ENCODE data around the gene ACMSD. TPM values are rescaled to one million over a fixed set of nuclear protein-coding genes. Genes with fewer than 3 reads are reported as not detected.

The ACMSD gene
- total and polyA plus RNA-seq, 2 of the 13 experiments (the other 11 are each of a cell fraction or from before 2014, with no cell fraction given) = not detected

GRCh38 chr2:134905168-134905567 is 66.8 kb downstream of the ACMSD start (continued):
- TF ChIP-seq AHDC1 (CRISPR knock-in tag; IDR thresholded peaks at IDR 0.05; ENCODE audit: borderline replicate concordance) (no peak), FIP1L1 (IDR thresholded peaks at IDR 0.05; ENCODE audit: borderline replicate concordance, insufficient read depth, low read depth, low read length) (no peak), ZNF124 (CRISPR knock-in tag; IDR thresholded peaks at IDR 0.05) (no peak), SMARCC2 (IDR thresholded peaks at IDR 0.05) (no peak), ARID2 (CRISPR knock-in tag; IDR thresholded peaks at IDR 0.05; ENCODE audit: borderline replicate concordance) (no peak), ZNF589 (CRISPR knock-in tag; conservative IDR thresholded peaks at IDR 0.05) (no peak), ZFP90 (CRISPR knock-in tag; IDR thresholded peaks at IDR 0.05; ENCODE audit: borderline replicate concordance) (no peak), ZNF562 (CRISPR knock-in tag; IDR thresholded peaks at IDR 0.05; ENCODE audit: borderline replicate concordance) (no peak), ZNF792 (CRISPR knock-in tag; IDR thresholded peaks at IDR 0.05) (no peak)
